Measurements from ENCODE around the gene TP53BP2.

Gene TP53BP2

DNA sequence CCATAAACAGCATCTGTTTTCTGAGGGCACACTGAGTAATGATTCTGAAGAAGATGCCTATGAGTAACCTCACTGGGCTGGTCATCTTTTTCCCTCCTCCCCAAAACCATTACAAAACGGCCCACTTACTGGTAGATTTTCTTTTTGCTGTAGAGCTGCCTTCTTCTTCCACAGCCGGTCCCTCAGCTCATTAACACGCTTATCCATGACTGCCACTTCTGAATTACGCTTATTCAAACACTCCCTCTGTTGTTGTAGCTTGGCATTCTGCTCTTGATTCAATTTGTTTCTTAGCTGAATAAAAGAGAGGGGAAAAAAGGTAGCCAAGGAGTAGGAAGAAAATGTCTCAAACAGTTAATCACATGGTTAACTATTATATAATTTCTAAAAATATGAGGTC is 43.1 kb downstream of the TP53BP2 start:
- in situ Hi-C loops (cut with HindIII; ENCODE audit: low sequenced_read_pairs), result no loop called here

DNA sequence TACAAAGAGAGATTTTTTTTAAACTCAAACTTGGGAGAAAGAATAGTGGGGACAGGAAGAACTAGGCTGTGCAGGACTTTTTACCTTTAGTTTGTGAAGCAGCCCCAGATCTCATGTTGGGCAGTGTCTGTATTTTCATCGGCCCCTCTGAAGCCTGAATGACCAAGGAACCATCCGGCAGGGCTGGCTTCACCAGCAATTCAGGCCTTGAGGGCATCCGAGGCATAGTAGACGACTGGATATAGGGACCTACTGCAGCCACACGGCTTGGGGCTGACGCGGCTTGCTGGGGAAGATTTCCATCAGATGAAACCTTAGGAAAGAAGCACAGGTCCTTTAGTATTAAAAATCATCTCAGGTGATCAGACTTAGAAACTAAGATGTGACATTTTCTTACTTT is 43.7 kb downstream of the TP53BP2 start:
- in situ Hi-C loops (cut with HindIII; ENCODE audit: low sequenced_read_pairs), result no loop called here

DNA sequence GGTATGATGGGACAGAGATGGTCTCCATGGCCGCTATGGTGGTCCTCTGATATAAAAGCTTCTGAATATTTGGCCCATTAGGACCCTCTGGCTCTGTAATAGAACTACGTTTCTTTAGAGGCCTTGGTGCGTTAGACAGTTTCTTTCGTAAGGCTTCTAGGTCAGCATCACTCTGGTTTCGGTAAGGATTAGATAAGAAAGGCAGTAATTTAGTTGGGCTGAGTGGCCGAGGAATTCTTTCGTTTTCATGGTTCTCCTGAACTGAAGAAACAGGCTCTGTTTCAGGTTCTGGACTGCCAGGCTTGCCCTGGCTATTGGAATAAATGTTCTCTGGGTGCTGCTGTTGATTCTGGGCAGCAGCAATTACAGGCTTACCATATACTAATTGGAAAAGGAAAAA is 49.5 kb downstream of the TP53BP2 start:
- in situ Hi-C loops (cut with HindIII; ENCODE audit: low sequenced_read_pairs), result no loop called here

- in situ Hi-C loops (cut with HindIII; ENCODE audit: low sequenced_read_pairs), result no loop called here
These were observed 51.4 kb downstream of the TP53BP2 start for GRCh38 chr1:223794136-223794880.

DNA sequence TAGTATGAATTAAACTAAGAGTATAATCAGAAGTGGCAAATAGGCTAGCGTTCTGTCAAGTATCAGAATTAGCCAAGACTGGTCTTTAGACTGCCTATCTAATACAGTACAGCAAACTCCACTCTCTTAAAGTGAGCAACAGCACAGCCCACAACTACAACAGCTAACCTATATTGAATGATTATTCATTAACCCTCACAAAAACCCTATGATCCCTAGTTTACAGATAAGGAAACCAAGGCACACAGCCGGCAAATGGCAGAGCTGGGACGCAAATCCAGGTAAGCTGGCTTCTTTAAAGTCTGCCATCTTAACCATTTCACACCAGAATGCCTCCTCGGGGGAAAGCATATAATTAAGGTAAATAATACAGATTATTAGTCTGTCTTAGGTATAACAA is 52.0 kb downstream of the TP53BP2 start:
- in situ Hi-C loops (cut with HindIII; ENCODE audit: low sequenced_read_pairs), result no loop called here

- in situ Hi-C loops (cut with HindIII; ENCODE audit: low sequenced_read_pairs), result no loop called here
These were observed 53.7 kb downstream of the TP53BP2 start for GRCh38 chr1:223792046-223792445.

- in situ Hi-C loops (cut with HindIII; ENCODE audit: low sequenced_read_pairs), result no loop called here
These were observed 56.9 kb downstream of the TP53BP2 start for GRCh38 chr1:223788746-223789415.

GRCh38 chr1:223785808-223786207 is 59.9 kb downstream of the TP53BP2 start:
- in situ Hi-C loops (cut with HindIII; ENCODE audit: low sequenced_read_pairs), result no loop called here

DNA sequence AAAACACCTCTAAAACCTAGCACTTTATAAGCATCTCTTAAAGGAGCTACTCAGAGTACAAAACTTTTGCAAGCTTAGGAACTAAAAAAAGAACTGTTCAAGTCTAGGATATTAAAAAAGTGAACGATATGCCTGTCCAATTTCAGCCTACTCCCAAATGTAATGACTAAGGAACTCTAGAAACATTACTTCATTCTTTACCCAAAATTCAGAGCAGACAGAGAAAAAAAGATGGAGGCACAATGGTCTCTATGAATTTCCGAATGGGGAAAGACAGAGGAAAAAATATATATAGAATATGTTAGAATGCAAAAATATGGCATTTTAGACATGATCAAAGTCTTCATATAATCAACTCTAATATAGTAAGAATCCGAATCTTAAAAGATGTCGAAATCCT is 61.2 kb downstream of the TP53BP2 start:
- in situ Hi-C loops (cut with HindIII; ENCODE audit: low sequenced_read_pairs), result no loop called here

DNA sequence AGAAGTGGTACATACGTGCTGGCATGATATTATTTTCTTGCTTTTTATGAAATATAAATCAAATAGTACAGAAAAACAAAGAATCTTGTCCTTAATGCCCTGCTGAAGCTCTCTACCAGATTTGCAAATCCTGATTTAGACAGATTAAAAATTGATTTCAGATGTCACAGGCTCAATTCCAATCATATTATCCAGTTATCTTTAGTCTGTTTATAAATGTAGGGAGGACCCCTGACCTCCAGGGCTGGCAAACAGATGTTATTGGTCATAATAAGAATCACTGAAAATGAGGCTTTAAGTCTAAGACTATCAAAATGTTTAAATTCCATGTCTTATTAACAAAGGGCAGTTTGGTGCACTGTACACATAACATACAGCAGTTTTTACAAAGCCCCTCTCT is 62.1 kb downstream of the TP53BP2 start:
- in situ Hi-C loops (cut with HindIII; ENCODE audit: low sequenced_read_pairs), result no loop called here

DNA sequence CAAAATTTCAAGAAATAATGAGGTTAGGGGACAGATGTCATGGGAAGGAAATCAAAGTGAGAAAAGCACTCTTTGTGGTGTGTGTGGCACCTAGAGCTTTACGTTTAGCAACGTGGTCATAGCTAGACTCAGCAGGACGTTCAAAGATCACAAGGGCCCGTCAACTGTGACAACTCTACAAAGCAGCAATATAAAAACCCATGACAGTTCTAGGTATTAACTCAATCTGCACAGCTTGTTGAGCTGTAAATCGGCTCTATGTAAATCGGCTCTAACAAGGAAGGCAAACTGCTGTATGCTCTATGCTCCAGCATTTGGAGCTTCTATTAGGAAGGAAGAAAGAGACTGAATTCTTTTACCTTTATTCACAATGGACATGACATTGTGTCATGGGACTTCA is 64.8 kb downstream of the TP53BP2 start:
- in situ Hi-C loops (cut with HindIII; ENCODE audit: low sequenced_read_pairs), result no loop called here

GRCh38 chr1:223780318-223780717 is 65.4 kb downstream of the TP53BP2 start:
- in situ Hi-C loops (cut with HindIII; ENCODE audit: low sequenced_read_pairs), result no loop called here

DNA sequence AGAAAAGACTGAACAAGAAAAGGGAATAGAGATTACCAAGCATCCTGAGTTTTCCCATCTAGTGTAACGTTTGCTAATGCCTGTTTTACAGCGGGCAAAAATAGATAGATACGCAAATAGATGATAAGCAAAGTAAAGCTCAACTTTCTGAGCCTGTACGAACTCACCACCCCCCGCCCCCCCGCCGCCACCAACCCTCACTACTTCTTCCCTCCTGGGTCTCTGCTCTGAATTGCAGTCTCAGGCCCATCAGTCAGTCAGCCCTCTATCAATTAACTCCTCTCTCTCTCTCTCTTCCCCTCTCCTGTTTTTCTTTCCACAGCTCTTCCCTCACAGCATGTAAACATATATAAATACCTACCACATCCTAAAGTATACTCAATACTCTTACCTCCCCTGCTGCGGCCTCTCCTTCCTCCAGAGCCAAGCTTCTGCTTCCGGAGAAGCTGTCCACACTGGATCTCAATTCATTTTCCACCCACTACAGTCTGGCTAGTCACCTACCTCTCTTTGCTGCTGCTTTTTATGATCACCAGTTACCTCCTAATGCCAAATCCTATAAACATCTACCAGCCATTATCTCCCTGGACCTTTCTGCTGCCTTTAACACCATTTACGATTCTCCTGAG is 68.8 kb downstream of the TP53BP2 start:
- in situ Hi-C loops (cut with HindIII; ENCODE audit: low sequenced_read_pairs), result no loop called here

DNA sequence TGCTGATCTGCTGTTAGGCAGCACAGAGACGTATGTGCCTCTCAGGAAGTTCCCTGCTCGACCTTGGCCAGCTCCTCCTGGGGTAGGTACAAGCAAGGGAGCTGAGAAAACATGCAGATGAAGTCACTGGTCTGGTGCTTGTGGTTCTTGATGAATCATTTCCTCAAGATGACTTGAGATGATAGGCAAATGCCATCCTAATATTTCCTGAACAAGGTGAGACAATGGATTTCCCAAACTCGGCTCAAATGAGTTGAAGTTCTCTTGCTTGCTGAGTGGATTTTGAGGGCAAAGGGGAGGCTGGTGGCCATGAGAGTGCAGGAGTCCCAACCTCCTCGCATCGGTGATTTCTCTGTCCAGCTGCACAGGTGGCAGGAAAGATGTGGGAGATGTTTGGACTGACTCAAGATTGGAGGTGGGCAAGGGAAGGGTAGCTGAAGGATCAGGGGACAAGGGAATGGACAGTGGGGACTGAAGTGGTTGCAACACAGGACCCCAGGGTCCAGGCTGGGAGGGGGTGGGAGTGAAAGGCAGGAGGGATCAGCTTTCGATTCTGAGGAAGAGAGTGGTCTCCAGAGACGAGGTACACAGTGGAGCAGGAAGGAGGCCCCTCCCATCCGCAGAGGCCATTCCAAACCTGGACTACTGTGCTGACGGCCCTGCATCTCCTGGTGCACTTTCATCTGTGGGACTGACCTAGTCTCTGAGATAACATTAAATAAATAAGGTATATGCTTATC is 69.5 kb downstream of the TP53BP2 start:
- in situ Hi-C loops (cut with HindIII; ENCODE audit: low sequenced_read_pairs), result no loop called here

GRCh38 chr1:223775711-223776074 is 70.1 kb downstream of the TP53BP2 start:
- in situ Hi-C loops (cut with HindIII; ENCODE audit: low sequenced_read_pairs), result no loop called here

GRCh38 chr1:223775054-223775453 is 70.7 kb downstream of the TP53BP2 start:
- in situ Hi-C loops (cut with HindIII; ENCODE audit: low sequenced_read_pairs), result no loop called here

- in situ Hi-C loops (cut with HindIII; ENCODE audit: low sequenced_read_pairs), result no loop called here
These were observed 71.5 kb downstream of the TP53BP2 start for GRCh38 chr1:223774134-223774814.

GRCh38 chr1:223772771-223773160 is 73.0 kb downstream of the TP53BP2 start:
- in situ Hi-C loops (cut with HindIII; ENCODE audit: low sequenced_read_pairs), result no loop called here

DNA sequence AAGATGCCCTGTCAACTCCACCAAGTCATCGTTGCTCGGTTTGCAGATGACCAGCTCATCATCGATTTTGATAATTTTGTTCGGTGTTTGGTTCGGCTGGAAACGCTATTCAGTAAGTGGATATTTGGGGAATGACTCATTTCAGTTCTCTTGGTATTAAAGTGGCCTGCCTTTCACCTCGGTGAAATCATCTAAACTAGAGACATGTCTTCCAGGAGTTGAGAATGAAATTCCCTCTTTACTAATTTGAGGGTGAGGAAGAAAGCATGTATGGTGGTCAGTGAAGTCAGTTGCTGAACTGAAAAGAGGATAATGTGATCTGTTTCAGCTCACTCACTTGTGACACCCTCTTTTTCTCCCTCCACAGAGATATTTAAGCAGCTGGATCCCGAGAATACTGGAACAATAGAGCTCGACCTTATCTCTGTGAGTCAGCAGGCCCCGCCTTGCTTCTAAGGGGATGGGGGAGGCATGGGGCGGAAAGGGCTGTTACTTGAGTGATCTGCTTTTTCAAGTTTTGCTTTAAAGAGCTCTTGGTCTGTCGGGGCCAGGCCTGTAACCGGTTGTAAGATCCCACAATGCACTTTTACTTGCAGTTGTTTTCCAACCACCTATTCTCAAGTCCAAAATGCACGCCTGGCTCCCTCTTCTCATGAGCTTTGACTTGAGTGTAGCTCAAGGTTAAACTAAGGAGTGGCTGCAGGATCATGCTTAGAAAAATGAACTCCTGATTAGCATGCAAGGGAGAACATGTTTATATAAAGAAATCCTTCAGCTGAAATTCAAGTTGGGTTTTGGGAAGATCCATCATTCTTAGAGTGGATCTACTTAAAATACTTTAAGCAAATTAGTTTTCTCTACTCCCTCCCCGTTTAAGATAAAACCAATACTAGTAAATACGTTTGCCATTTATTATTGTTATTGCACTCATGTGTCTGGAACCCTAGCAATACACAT is 73.7 kb downstream of the TP53BP2 start:
- in situ Hi-C loops (cut with HindIII; ENCODE audit: low sequenced_read_pairs), result no loop called here

- in situ Hi-C loops (cut with HindIII; ENCODE audit: low sequenced_read_pairs), result no loop called here
These were observed 74.3 kb downstream of the TP53BP2 start for GRCh38 chr1:223771469-223771813.

Measured in DLD1 (cell line).